Astrocyte of the hippocampus (primary cell): Measurements from ENCODE around the gene CDKL1.
"Not testable (repeated sequence)": the region's sequence is repeated elsewhere in the genome, so short reads cannot be mapped to it uniquely, and the experiment has no call there.

Source experiments
- DNase-seq: peaks from one replicate; pipeline ENCODE4 v3.0.0; 2011; ENCODE audit warnings: low read depth, low spot score

Gene CDKL1

DNA sequence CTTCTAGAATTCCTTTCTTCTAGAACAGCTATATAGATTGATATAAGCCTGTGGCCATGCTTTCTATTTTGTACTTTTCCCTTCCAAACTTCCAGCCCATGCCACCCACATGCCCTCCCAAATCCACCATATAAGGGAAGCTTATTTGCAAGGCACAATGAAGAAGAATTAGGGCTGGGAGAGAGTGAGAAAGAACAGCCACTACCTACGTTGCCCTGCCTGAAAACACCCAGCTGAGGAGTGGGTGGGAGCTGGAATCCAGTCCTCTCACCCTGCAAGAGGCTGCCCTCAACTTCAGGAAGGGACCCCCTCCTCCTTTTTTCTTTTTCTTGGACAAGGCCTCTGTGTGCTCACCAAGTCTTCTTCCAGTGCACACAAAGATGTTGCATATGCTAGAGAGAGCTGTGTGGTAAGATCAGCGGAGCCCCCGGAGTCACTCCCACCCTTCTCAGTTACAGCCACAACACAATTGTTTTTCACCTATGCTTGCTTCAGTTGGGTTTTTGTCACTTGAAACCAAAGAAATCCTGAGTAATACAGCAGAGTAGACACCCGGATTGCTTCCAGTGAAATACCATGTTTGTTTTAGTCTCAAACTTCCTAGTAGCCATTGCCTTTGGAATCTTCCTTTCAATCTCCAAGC is 38.8 kb downstream of the CDKL1 start:
- no peak for DNase-seq

DNA sequence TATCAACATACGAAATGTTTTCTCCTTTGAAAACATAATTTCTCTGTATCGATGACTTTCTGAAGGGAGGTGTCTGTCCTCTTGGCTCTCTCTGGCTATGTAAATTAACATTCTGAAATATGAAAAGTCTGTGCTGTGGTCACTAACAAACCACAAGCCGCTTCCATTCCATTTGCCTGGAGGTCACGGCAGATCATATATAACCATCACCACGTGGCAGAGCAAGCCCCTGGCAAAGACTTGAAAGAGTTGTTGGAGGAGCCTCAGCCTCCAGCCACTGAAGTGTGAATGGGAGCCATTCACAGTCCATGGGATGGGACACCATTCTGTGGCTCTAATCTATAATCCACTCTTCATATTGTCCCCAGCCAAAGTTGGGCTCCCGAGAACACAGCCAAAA is 39.6 kb downstream of the CDKL1 start:
- no peak for DNase-seq

DNA sequence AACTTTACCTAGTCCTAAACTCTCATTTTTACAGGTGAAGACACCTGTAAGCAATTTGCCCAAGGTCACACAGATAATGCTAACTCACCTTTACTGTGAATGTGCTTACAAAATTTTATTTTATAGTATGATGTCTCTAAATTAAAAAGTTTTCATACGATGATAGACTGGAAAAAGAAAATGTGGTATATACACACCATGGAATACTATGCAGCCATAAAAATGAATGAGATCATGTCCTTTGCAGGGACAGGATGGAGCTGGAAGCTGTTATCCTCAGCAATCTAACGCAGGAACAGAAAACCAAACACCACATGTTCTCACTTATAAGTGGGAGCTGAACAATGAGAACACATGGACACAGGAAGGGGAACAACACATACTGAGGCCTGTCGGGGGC is 40.4 kb downstream of the CDKL1 start:
- DNase-seq = not testable (repeated sequence)

DNA sequence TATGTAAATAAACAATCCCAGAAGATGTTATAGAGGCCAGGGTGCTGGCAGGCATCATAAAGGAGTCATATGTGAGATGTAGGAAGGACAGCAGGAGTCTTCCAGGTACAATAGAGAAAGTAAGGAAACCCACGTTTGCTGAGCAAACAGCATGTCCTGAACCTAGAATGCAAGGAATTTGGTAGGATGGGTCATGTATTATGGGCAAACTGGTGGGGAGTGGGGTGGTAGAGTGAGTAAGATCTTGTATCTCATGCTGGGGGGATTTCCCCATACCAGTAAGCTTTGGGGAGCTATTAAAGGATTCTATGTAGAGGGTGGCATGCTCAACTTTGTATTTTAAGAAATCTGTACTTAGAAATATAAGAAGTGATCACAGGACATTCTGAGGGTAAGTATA is 41.0 kb downstream of the CDKL1 start:
- DNase-seq = no peak

DNA sequence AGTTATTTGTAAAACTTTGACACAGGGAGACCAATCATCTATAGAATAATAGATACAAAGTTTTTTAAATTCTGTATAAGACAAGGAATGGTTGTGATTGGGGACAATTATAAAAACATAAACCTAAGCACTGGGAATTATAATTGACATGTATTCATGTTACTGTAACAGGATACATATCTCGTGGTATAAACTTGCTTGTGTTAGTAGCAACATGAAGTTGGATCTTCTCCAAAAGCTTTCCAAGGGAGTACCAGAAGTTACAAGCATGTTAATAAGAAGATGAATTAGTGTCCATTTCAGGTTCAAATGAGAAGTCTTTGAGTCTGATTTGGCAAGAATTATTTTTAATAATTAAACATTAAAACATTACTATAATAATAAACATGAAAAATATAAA is 42.2 kb downstream of the CDKL1 start:
- no peak for DNase-seq

DNA sequence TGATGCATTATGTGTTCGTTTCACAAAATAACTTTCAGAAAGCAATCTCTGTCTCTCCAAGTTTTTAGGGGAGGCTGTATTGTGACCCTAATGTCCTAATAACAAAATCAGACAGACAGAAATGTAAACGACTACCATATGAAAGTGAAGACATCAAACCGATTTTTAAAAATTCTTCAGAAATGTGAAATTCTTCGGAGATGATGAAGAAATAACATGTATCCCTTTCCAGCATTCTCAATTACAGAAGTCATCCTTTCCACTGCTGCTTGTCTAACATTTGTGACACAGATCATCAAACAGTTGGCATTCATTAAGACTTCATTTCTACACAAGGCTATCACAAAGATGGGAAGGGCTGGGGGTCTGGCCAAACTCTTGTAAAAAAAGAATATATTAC is 43.6 kb downstream of the CDKL1 start:
- DNase-seq = no peak

DNA sequence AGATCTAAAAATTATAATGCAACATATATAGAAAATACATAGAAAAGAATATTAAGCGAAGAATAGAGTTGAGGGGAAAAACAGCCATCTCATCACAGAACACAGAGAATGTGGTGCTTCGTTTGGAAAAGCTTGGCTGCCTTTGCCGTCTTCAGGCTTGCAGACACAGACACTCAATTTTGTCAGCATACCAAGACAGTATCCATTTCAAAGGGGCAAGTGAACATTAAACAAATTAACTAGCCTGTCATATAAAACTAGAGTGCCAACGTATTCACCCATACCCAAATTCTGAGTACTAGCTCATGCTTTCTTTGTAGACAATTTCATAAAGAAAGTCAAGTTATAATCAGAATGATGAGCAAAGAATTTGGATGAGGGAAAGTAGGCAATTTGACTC is 44.1 kb downstream of the CDKL1 start:
- no peak for DNase-seq

DNA sequence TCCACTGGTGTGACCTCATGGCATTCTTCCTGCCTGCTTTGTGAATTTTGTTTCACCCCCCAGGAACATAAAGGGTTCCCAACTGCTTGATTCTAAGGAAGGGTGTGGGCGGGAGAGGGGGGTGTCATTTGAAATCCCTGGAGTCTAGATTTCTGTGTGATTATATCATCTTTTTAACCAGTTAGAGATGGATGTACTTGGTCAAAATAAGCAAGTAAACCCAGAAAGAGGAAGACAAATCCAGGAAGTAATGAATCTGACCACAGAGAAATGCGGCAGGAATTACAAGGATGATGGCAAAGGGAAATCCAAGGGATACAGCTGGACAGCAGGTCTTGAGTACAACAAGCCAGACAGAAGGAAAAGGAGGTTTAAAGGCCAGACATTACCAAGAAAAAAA is 45.7 kb downstream of the CDKL1 start:
- peak; percentile 35 for DNase-seq

DNA sequence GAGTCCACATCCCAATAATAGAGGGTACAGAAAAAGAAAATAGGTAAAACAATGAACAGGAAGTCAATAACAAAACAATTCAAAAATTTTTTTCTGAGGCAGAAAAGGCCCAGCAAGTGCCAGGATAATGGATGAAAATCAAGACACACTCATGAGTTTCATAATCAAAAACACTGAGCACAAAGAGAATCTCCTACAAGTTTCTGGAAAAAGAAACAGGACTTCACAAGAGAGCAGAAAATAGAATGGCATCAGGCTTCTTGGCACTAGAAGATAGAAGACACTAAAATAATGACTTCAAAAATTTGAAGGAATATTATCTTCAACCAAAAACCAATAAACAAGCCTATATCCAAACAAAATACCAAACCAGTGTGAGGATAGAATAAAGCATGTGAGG is 47.7 kb downstream of the CDKL1 start:
- DNase-seq = no peak

DNA sequence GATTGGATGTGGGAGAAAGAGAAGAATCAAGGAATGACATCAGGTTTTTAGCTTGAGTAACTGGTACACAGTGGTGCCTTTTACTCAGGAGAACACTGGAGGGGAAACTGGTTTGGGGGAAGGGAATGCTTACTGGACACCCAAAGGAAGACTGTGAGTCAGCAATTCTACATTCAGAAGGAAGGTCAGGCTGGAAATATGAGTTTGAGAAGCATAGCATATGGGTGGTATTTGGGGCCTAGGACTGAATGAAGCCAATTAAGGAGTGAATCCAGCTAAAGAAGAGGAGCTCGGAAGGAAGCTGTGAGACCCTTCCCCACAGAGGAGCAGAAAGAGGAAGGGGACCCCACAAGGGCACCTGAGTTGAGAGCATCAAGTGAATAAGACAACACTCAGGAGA is 49.2 kb downstream of the CDKL1 start:
- peak; percentile 32 for DNase-seq

DNA sequence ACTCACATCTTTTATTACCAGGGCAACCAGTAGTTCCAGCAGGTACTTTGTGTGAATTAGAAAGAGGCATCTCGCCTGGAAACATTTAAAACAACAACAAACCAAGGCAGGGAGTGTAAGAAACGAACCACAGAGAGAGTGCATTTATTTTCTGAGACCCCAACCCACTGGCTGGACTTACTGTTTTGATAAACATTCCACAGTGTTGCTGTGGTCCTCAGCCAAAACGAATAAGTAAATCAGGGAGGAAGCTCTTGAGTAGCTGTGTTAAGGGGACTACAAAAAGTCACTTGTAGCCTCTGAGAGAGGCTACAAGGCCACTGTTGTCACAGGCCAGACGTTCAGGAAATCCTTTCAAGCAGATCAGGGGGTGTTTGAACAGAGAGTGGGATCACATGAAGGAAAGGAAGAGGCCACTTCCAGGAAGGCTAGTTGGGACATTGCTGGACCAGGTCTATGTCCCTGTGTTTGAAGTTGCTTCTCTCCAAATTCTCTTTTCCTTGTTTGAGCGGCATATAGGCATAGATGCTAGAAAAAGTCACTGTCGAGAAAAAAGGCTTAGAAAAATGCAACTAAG is 50.7 kb downstream of the CDKL1 start:
- DNase-seq = peak; percentile 77

DNA sequence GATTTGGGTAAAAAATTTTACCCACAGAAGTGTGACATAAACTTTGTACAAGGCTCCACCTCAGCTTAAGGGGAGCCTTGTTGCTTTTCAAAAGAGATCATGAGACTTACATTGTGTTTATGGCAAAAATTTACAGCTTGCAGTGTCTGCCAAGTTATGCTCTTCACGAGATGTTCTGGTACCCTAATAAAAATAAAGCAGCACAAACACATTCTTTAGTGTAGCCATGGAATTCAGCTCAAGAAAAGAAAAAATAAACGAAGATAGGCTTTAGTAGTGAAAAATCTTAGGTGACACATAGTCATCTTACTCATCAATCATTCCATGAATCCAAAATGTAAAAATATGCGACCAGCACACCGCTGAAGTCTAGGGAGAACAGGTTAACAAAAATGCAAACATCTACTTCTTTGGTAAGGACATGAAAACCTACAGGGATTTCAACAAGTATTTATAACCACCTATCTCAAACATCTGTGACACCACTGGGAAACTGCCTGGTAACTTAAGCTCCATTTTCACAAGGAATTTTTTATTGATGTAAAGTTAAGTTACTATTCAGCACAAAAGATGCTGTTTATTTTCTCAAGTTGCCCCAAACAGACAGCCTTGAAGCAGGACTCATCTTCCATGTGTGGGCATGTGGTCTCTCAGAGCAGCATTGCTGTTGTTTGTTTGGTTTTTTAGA is 51.7 kb downstream of the CDKL1 start:
- no peak for DNase-seq

DNA sequence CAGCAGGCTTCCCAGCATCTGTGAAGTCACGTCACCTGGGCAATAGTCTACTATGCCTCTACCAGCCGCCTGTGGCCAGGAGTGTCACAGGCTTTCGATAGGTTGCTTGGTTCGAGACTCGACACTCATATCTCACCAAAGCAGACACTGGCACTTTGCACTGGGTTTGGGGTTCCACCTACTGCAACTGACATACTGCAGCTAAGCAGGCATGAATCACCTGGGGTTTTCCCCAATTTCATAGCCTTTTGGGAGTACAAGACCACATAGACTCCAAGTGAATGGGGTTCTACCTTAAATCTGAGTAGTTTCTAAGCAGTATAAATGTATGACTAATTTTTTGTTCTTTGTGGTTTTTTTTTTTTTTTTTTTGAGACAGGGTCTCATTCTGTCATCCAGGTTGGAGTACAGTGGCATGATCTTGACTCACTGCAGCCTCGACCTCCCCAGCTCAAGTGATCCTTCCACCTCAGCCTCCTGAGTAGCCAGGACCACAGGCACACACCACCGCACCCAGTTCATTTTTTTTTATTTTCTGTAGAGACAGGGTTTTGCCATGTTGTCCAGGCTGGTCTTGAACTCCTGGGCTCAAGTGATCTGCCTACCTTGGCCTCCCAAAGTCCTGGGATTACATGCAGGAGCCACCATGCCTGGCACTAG is 52.4 kb downstream of the CDKL1 start:
- DNase-seq = no peak

DNA sequence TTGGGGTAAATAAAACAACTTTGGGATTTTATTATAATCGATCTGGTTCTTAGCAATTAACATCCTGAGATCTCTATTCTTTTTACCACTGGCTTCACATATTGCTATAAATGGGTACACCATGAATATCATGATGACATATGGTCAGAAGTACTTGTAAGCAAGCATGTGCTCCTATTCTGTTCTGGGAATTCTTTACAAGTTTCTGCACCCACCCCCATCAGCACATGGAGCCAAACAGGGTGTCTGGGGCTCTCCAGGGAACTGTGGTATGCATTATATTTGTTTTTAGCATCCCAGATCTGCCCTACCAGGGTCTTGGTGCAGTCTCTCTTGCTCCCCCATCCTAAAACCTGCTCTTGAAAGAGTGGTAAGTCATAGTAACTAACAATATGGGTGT is 53.2 kb downstream of the CDKL1 start:
- DNase-seq = no peak

DNA sequence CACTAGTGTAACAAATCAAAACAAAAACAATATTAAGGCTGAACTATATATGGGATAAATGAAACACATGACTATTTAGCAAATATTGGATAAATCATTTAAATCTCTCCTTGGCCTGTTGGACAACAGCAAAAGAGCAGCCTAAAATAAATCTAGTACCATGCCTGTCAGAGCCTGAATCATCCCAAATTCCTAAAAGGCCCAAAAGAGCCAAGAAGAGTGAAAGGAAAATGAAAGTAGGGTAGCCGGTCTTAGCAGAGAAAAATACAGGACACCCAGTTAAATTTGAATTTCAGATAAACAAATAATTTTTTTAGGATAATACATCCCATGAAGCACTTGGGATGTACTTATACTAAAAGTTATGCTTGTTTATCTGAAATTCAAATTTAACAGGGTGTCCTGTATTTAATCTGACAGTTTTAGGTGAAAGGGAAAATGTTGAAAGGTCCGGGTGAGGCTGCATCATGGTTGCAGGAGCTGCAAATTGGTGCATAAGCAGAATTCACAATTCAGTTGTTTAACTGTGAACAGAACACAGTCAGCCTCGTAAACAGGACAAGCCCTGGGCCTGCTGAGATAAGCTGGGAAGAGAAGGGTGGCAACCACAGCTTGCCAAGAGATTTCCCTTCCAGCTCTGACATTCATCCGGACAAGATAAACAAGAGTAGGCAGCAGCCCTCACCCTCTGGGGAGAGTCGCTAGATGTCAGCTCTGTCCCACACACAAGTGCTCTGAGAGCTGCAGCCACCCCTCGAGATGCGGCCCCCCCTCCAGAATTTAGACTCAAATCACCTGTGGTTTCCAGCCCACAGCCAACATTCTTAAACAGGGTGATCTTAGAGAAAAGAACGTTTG is 54.2 kb downstream of the CDKL1 start:
- peak; percentile 84 for DNase-seq

DNA sequence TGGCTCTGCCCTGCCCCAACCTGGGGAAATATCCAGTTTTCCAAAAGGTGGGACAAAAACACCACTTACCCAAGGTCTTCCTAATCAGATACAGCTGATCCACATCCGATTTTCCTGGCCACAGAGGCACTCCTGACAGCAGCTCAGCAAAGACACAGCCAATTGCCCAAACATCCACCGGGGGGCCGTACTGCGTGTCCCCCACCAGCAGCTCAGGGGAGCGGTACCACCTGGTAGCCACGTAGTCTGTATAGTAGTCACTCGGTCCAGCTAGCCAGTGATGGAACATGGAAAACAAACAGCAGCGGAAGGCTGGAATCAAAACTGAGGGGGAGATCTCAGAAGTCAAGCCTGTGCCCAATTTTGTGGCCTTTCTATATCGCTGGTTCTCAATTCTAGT is 55.7 kb downstream of the CDKL1 start:
- DNase-seq = no peak

DNA sequence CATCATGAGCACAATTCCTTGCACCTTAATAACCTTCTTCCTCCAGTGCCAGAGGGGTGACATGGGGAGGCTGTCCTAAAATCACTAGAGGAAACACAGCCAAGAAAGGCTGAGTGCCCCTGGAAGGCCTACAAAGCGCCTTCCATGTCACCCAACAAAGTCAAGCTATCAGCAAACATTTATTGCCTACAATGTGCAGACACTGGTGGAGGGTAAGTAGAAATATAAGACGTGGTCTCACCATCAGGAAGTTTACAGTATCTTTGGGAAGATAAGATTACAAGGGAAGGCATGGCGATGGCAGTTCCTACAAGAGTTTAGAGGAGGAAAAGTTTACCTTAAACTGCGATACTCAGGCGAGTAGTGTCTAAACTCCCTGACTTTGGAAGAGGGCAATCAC is 56.6 kb downstream of the CDKL1 start:
- DNase-seq = no peak

DNA sequence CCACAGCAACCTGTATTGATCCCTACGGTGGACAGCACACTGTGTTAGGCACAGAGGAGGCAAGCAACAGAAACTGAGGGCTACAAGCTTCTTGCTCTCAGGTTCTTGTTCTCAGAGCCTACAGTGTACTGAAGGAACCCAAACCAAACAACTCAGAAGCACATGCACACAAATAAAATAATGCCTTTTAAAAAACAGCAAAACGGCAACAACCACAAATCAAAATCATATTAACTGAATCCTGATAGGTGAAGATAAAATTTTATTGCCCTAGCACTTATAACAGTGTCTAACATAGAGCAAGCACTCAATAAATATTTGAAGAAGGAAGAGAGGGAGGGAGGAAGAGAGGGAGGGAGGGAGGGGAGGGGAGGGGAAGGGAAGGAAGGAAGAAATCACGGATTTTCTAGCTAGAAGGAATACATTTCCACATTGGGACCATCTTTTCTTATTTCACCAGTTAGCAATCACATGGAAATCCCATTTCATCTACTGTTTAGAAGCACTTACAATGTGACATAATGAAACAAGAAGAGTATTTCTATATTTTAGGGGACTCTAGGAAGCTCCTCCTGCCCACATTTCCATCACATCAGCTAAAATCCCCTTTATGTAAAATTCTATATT is 57.4 kb downstream of the CDKL1 start:
- no peak for DNase-seq

DNA sequence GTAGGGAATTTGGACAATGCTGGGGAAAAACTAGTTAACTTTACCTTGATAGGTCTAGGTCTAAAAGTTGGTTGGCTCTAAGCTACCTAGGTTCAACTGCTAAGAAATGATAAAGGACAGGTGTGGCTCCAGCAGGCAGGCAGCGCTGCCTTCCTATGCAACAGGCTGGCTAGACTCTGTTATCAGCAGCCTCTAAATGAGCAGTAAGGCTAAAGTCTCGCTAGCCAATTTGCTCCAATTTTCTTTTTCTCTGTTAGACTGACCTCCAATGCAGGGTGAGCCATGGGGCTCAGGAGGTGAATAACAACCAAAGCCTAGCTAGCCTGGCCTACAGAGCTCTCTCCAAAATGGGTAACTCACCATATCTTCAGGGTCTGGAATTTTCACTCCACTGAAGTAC is 58.1 kb downstream of the CDKL1 start:
- DNase-seq = no peak

DNA sequence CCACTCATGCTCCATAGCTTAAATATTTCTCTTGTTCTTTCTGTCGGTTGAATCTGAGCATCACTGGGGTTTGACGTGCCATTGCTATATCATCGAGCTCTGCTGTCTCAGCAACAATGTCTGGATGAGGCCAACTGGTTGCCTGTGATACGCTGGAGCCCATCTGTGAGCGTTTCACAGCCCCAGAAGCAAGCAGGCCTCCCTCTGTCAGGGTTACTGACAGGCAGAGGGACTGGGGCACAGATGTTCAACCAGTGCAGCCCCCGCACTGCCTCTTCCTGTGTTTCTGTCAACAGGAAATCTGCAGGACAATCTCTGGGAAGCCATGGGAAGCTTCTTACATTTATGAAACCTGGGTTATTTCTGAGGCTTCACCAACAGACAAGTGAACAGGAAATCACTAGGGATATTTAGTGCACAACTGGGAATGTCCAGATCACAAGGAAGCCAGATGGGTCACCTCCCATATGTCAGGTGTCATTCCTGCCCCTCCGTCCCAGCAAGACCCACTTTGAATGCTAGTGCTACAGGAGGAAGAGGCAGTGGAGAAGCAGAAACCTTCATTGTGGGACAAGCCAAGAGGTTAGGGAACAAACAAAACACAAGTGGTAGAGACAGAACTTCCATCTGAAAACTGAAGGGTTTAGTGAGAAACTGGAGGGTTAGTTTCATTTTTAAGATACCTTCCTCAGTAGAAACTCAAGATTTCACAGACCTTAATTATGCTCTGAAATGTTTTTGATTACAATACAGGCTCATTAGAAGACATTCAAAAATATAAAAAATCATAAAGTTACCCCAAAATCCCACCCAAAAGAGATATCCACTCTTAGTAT is 60.5 kb downstream of the CDKL1 start:
- DNase-seq = no peak

DNA sequence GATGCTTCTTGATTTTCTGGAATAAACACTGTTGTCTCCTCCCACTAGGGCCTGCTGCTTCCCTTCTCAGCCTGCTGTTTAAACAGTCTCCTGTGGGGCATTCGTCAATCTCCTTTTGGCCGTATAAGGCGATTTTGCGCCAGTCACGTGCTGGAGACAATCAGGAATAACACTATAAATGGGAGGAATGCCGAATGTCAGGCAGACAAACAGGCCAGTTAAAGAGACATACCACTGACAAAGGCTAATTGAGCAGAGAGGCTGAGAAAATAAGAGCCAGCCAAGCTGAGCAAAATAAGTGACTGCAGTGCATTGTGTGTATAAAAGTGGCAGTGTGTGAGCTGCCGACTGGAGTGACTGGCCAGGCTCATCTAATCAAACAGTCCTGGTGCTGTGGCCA is 61.3 kb downstream of the CDKL1 start:
- peak; percentile 86 for DNase-seq
